ENCODE measurements around the gene STX10. TPM values are rescaled to one million over a fixed set of nuclear protein-coding genes. Genes with fewer than 3 reads are reported as not detected.

STX10 gene
- polyA plus RNA-seq, 1 of the 3 experiments (the other 2 are of a cell fraction): 163 TPM

DNA sequence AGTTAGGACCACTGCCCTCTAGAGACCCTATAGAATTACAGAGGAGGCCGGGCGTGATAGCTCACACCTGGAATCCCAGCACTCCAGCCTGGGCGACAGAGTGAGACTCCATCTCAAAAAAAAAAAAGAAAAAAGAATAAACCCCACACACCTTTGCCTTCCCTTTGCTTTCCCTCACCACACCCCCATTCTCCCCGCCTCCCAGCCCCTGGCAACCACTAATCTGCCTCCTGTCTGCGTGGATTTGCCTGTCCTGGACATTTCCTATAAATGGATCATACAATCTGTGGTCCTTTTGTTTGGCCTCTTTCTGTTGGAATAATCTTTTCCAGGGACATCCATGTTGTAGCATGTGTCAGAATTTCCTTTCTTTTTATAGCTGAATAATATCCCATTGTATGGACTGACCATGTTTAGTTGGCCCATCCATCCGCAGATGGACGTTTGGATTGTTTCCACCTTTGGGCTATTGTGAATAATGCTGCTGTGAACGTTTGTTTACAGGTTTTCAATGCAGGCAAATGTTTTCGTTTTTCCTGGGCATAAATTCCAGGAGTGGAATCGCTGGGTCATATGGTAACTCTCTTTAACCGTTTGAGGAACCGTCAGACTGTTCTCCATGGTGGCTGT is 16.8 kb downstream of the STX10 start:
- 94% methylated on average over 12 of the region's 12 CpGs for WGBS (ENCODE audit: low lambda C conversion rate)

DNA sequence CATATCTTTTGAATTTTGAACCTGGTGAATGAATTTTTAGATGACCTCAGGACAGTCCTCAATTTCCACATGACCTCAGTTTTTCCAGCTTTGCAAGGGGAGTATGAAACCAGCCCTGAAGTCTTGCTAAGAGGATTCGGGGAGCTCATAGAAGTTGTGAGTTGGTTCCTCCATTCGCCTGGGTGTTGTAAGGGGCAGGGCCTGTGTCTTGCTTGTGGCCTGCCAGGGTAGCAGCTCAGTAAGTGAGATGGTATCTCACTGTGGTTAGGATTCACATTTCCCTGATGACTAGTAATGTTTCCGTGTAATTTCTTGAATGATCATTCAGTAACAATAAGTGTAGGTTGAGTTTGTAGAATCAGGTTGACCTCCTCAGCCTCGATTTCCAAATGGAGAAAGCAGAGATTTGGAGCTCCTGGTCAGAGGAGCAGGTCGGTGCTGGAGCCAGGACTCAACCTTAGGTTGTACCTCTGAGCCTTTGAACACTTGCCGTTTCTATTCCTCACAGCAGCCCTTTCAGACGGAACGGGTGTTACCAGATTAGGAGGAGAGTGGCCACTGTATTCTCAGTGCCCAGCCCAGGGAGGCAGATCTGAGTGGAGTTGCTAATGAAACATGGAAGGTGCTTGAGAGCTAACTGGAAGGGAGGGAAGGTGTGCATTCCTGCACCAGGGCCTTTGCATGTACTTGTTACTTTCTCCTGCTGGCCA is 17.5 kb downstream of the STX10 start:
- Histone ChIP-seq H3K27me3 (ENCODE audit: insufficient read depth) (no peaks in the 10 kb centered on the region), H4K20me1 (ENCODE audit: insufficient read depth) (peaks cover 75% of the 10 kb centered on the region), H3F3A (replicated peaks; ENCODE audit: insufficient read depth) (peaks cover 24% of the 10 kb centered on the region), H3K9me3 (no peaks in the 10 kb centered on the region), H3K9me2 (no peaks in the 10 kb centered on the region), H3K79me2 (ENCODE audit: insufficient read depth) (peaks cover 82% of the 10 kb centered on the region), H3K4me3 (ENCODE audit: low read depth in 2 of 2, low read length in 1 of 2) (no peak overlapping the region), H3K9ac (no peak overlapping the region), H2AFZ (ENCODE audit: low read depth) (no peak overlapping the region), H3K4me2 (0 out of 2 replicates have a peak overlapping the region, but pooled peaks have one; percentile 50), H3K27ac (ENCODE audit: low read depth in 2 of 2, low read length in 1 of 2) (peak overlapping the region in 1 of 2 experiments; percentile 59; a peak in 2 of 4 replicates), H3K36me3 (replicated peaks in 1 of 2; ENCODE audit: control insufficient read depth in 1 of 2, insufficient read depth in 2 of 2, low read length in 1 of 2) (peaks cover 5 to 30% of the 10 kb centered on the region in 2 experiments), H3K4me1 (ENCODE audit: control insufficient read depth in 1 of 2, insufficient read depth in 2 of 2, low read depth in 1 of 2, low read length in 1 of 2) (peaks cover 0 to 15% of the 10 kb centered on the region in 2 experiments; a peak in 2 of 4 replicates)
- no peak for DNase-seq
- TF ChIP-seq MEF2A (IDR thresholded peaks at IDR 0.05; ENCODE audit: borderline replicate concordance, low read depth) (no peak), FOSL2 (IDR thresholded peaks at IDR 0.05; ENCODE audit: borderline replicate concordance, low read depth) (peak; percentile 4; the same call in 1 of the 2 replicates), TCF12 (IDR thresholded peaks at IDR 0.05) (0 out of 2 replicates have a peak, but pooled peaks have one; percentile 23), NRF1 (IDR thresholded peaks at IDR 0.05; ENCODE audit: low read depth, low read length) (no peak), RAD21 (IDR thresholded peaks at IDR 0.05; ENCODE audit: low read length) (no peak), POLR2AphosphoS5 (IDR thresholded peaks at IDR 0.05; ENCODE audit: low read depth, low read length) (no peak)
- TF ChIP-seq, protein P1, sequence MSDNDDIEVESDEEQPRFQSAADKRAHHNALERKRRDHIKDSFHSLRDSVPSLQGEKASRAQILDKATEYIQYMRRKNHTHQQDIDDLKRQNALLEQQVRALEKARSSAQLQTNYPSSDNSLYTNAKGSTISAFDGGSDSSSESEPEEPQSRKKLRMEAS (IDR thresholded peaks at IDR 0.05; ENCODE audit: low read depth): no peak
- TF ChIP-seq, protein P2, sequence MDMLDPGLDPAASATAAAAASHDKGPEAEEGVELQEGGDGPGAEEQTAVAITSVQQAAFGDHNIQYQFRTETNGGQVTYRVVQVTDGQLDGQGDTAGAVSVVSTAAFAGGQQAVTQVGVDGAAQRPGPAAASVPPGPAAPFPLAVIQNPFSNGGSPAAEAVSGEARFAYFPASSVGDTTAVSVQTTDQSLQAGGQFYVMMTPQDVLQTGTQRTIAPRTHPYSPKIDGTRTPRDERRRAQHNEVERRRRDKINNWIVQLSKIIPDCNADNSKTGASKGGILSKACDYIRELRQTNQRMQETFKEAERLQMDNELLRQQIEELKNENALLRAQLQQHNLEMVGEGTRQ (IDR thresholded peaks at IDR 0.05; ENCODE audit: borderline replicate concordance, low read depth, low read length): no peak
- TF ChIP-seq, protein P3, sequence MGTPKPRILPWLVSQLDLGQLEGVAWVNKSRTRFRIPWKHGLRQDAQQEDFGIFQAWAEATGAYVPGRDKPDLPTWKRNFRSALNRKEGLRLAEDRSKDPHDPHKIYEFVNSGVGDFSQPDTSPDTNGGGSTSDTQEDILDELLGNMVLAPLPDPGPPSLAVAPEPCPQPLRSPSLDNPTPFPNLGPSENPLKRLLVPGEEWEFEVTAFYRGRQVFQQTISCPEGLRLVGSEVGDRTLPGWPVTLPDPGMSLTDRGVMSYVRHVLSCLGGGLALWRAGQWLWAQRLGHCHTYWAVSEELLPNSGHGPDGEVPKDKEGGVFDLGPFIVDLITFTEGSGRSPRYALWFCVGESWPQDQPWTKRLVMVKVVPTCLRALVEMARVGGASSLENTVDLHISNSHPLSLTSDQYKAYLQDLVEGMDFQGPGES (IDR thresholded peaks at IDR 0.05; ENCODE audit: low read depth, low read length): no peak
- ChIA-PET CTCF (interaction anchor here (1.3 kb wide), 1 partner anchor 20 kb away, joined by 3 read pairs; no protein-coding TSS in a partner anchor), POLR2A (no interaction called here)
- WGBS (ENCODE audit: low lambda C conversion rate): 56% methylated on average over 6 of the region's 8 CpGs

More for the DNA sequence above, 16.8 kb downstream of the STX10 start:
- no peaks in the 10 kb centered on the region for H3K9me2 ChIP-seq
- peak overlapping the region in 1 of 2 experiments; percentile 59; a peak in 1 of 4 replicates for H3K27ac ChIP-seq (ENCODE audit: low read depth in 2 of 2, low read length in 1 of 2)
- DNase-seq: no peak
- CTCF ChIA-PET: interaction anchor here (1.3 kb wide), 1 partner anchor 20 kb away, joined by 3 read pairs; no protein-coding TSS in a partner anchor
- H3K9ac ChIP-seq: no peak overlapping the region
- H3K4me1 ChIP-seq (ENCODE audit: control insufficient read depth in 1 of 2, insufficient read depth in 2 of 2, low read depth in 1 of 2, low read length in 1 of 2): peaks cover 0 to 15% of the 10 kb centered on the region in 2 experiments; a peak in 2 of 4 replicates
- no peak overlapping the region for H2AFZ ChIP-seq (ENCODE audit: low read depth)
- POLR2A ChIA-PET: no interaction called here
- peaks cover 24% of the 10 kb centered on the region for H3F3A ChIP-seq (replicated peaks; ENCODE audit: insufficient read depth)
- peaks cover 74% of the 10 kb centered on the region for H3K79me2 ChIP-seq (ENCODE audit: insufficient read depth)
- no peak for TF ChIP-seq CHD2 (IDR thresholded peaks at IDR 0.05; ENCODE audit: low read length, partially characterized antibody)
- no peak for TF ChIP-seq MEF2A (IDR thresholded peaks at IDR 0.05; ENCODE audit: borderline replicate concordance, low read depth)
- TF ChIP-seq FOSL2 (IDR thresholded peaks at IDR 0.05; ENCODE audit: borderline replicate concordance, low read depth): no peak
- no peak for TF ChIP-seq YY1 (IDR thresholded peaks at IDR 0.05; ENCODE audit: low read depth)
- TF ChIP-seq ELF1 (IDR thresholded peaks at IDR 0.05): no peak
- TF ChIP-seq SMC3 (IDR thresholded peaks at IDR 0.05; ENCODE audit: low read depth, low read length): no peak
- no peak for TF ChIP-seq RXRA (IDR thresholded peaks at IDR 0.05; ENCODE audit: borderline replicate concordance, low read depth)
- no peak for TF ChIP-seq NRF1 (IDR thresholded peaks at IDR 0.05; ENCODE audit: low read depth, low read length)
- TF ChIP-seq GATA2 (CRISPR knock-in tag; IDR thresholded peaks at IDR 0.05): no peak
- no peak for TF ChIP-seq RAD21 (IDR thresholded peaks at IDR 0.05; ENCODE audit: low read length)
- no peak for TF ChIP-seq FOXJ3 (CRISPR knock-in tag; IDR thresholded peaks at IDR 0.05)
- TF ChIP-seq SIN3A (IDR thresholded peaks at IDR 0.05; ENCODE audit: borderline replicate concordance, low read depth, low read length): no peak
- TF ChIP-seq RCOR1 (IDR thresholded peaks at IDR 0.05; ENCODE audit: low read length): no peak
- no peak for TF ChIP-seq GABPA (IDR thresholded peaks at IDR 0.05; ENCODE audit: low read depth)
- no peaks in the 10 kb centered on the region for H3K27me3 ChIP-seq (ENCODE audit: insufficient read depth)
- no peaks in the 10 kb centered on the region for H3K9me3 ChIP-seq
- no peak overlapping the region for H3K4me3 ChIP-seq (ENCODE audit: low read depth in 2 of 2, low read length in 1 of 2)
- peaks cover 5 to 37% of the 10 kb centered on the region in 2 experiments for H3K36me3 ChIP-seq (replicated peaks in 1 of 2; ENCODE audit: control insufficient read depth in 1 of 2, insufficient read depth in 2 of 2, low read length in 1 of 2)
- H3K4me2 ChIP-seq: no peak overlapping the region
- peaks cover 68% of the 10 kb centered on the region for H4K20me1 ChIP-seq (ENCODE audit: insufficient read depth)
